Psoas muscle (tissue), 8 donors: Measurements from ENCODE around the gene EXOC2. TPM values are rescaled to one million over a fixed set of nuclear protein-coding genes. Genes with fewer than 3 reads are reported as not detected.

Source experiments
- ATAC-seq, 4 donors: fragments of 200-7000 bp; cut with Tn5 transposase; one replicate each; pipeline ENCODE4 v1.9.1; 2020; ENCODE audit warnings: moderate library complexity in 3 of 4, mild to moderate bottlenecking in 2 of 4
- DNase-seq, 2 donors: peaks; one replicate each; pipeline ENCODE4 v3.0.0-alpha.2; 2020
- H3K27ac ChIP-seq: fragments of 200-600 bp; one replicate; pipeline ENCODE4 v1.8.0; 2022
- H3K27me3 ChIP-seq, 3 donors: fragments of 200-600 bp in 1 of 3; one replicate each; pipeline versions ENCODE4 v1.6.1 to v1.8.0; 2013 to 2022; ENCODE audit warnings: low read length in 2 of 3, mild to moderate bottlenecking in 2 of 3, moderate library complexity in 1 of 3; ENCODE audit not compliant: insufficient read depth in 3 of 3
- H3K36me3 ChIP-seq, 2 donors: fragments of 200-600 bp in 1 of 2; one replicate each; pipeline versions ENCODE4 v1.6.1 to v1.8.0; 2013 to 2022; ENCODE audit warnings: low read depth in 1 of 2, mild to moderate bottlenecking in 1 of 2, moderate library complexity in 1 of 2; ENCODE audit not compliant: insufficient read depth in 1 of 2
- H3K4me1 ChIP-seq: fragments of 200-600 bp; one replicate; pipeline ENCODE4 v1.8.0; 2022
- H3K4me3 ChIP-seq: fragments of 200-600 bp; one replicate; pipeline ENCODE4 v1.8.0; 2022; ENCODE audit warnings: mild to moderate bottlenecking
- H3K9me3 ChIP-seq: fragments of 200-600 bp; one replicate; pipeline ENCODE4 v1.8.0; 2022
- CTCF ChIP-seq: fragments of 200-600 bp; IDR thresholded peaks from one replicate; pipeline ENCODE4 v1.8.0; 2022; ENCODE audit warnings: antibody characterized with exemption
- WGBS, 3 donors: extraction: QIAGEN DNeasy Blood & Tissue Kit; methylation state at CpG; one replicate each; pipeline versions ENCODE4 v1.1.6 to v1.1.7; 2013; 5-methylcytosine and 5-hydroxymethylcytosine counted together
- intact Hi-C, 2 donors: fragments of 100-400 bp; cut with DNase I; formaldehyde crosslinking; loops; one replicate each; pipeline versions ENCODE4 v1.11.0 to v1.14.2; 2022
- polyA plus RNA-seq, 3 donors: library from polyadenylated mRNA; stranded (reverse); fragments of 200-250 nt; gene quantifications; one replicate each; pipeline ENCODE4 v1.2.3, GENCODE V29; 2013
- total RNA-seq, 4 donors: library from RNA; stranded (reverse); fragmentation: NEBNext Ultra II Directional in 2 of 4; extraction: Animal tissue kit (Norgen Biotek cat#: 25700) in 2 of 4; gene quantifications; one replicate each; pipeline versions ENCODE4 v1.2.1 to v1.2.4, GENCODE V29; 2021 to 2023
- donor health status: healthy with polysubstance abuse.
- donor health status: DM: no; HTN: no; CAD: no; lungs with moderate emphysema.
- donor health status: Bipolar disorder and iron deficiency.
- donor health status: healthy.
- donor health status: DM: yes; HTN: yes; CAD: no.
- donor health status: DM: no; HTN: no; CAD: no.
- donor health status: DM: no; HTN: no; CAD: no.
- donor health status: DM: yes; HTN: yes; CAD: no.

EXOC2 gene
- total and polyA plus RNA-seq, 7 donors = 5.7 to 15.9 (median 8.0) TPM

GRCh38 chr6:656460-657252 is 36.3 kb downstream of the EXOC2 start, which contains the start of gene HUS1B:
TSS of gene HUS1B (minus strand) at chr6:657100. CDS start at chr6:656944, 156 bp downstream.
- intact Hi-C loops = no loop called here
- no peak for DNase-seq
- peaks cover 0 to 9% of the 10 kb centered on the region in 2 donors for H3K36me3 ChIP-seq
- no peak within 1 kb of the TSS for H3K4me3 ChIP-seq
- TF ChIP-seq CTCF = no peak
- no peak for ATAC-seq
- no peaks in the 10 kb centered on the region for H3K27me3 ChIP-seq
- WGBS, 3 donors = 96 to 98% (median 97%) methylated on average over 72 to 73 of the region's 73 CpGs
- no peak within 1 kb of the TSS for H3K27ac ChIP-seq
- peaks cover 26% of the 10 kb centered on the region for H3K4me1 ChIP-seq
- H3K9me3 ChIP-seq = peaks cover 10% of the 10 kb centered on the region

GRCh38 chr6:654136-654535 is 38.8 kb downstream of the EXOC2 start:
- H3K27ac ChIP-seq = no peak overlapping the region
- peaks cover 14% of the 10 kb centered on the region for H3K4me1 ChIP-seq
- no peak overlapping the region for H3K4me3 ChIP-seq
- no peak for ATAC-seq
- H3K27me3 ChIP-seq = no peaks in the 10 kb centered on the region
- 61 to 64% (median 62%) methylated on average over 4 of the region's 4 CpGs for WGBS, 3 donors
- intact Hi-C loops = no loop called here
- H3K36me3 ChIP-seq = peaks cover 0 to 9% of the 10 kb centered on the region in 2 donors
- TF ChIP-seq CTCF = no peak
- no peak for DNase-seq
- H3K9me3 ChIP-seq = peaks cover 10% of the 10 kb centered on the region

- no peaks in the 10 kb centered on the region for H3K27me3 ChIP-seq
- H3K27ac ChIP-seq = no peak overlapping the region
- ATAC-seq = no peak
- peaks cover 10% of the 10 kb centered on the region for H3K9me3 ChIP-seq
- H3K36me3 ChIP-seq = peaks cover 0 to 9% of the 10 kb centered on the region in 2 donors
- no peak for TF ChIP-seq CTCF
- no peak overlapping the region for H3K4me3 ChIP-seq
- DNase-seq = no peak
- 69 to 81% (median 74%) methylated on average over 3 of the region's 3 CpGs for WGBS, 3 donors
- H3K4me1 ChIP-seq = peaks cover 1% of the 10 kb centered on the region
- intact Hi-C loops = no loop called here
These were observed 40.1 kb downstream of the EXOC2 start for GRCh38 chr6:652865-653264.

DNA sequence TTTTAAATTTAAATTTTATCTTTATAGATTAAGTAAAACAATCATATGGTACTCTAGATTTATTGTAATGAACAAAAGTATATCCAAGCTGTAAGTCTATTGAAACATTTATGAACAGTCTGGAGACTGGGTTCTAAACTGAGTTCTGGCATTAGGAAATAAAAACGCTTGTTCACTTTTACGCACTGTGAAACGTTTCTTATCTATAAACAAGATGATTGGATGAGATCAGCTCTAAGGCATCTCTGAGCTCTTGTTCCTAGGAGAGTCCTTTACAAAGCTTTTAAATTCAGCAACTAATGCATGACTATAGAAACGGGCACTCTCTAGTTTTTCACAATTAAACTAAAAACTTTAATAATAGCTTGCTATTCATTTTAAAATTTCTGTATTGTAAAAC is 42.8 kb downstream of the EXOC2 start:
- ATAC-seq = no peak
- no peak for TF ChIP-seq CTCF
- H3K4me3 ChIP-seq = no peak overlapping the region
- no peak overlapping the region for H3K27ac ChIP-seq
- 67 to 75% (median 71%) methylated on average over 4 of the region's 4 CpGs for WGBS, 3 donors
- no peaks in the 10 kb centered on the region for H3K36me3 ChIP-seq
- peaks cover 7% of the 10 kb centered on the region for H3K9me3 ChIP-seq
- no peaks in the 10 kb centered on the region for H3K27me3 ChIP-seq
- no peaks in the 10 kb centered on the region for H3K4me1 ChIP-seq
- DNase-seq = no peak
- intact Hi-C loops = no loop called here

- Histone ChIP-seq H3K4me1 (no peaks in the 10 kb centered on the region), H3K27me3 (no peaks in the 10 kb centered on the region), H3K27ac (no peak overlapping the region), H3K36me3 (no peaks in the 10 kb centered on the region), H3K4me3 (no peak overlapping the region), H3K9me3 (no peaks in the 10 kb centered on the region)
- ATAC-seq (no peak), DNase-seq (no peak)
- TF ChIP-seq CTCF = no peak
- intact Hi-C loops = no loop called here
These were observed 50.1 kb downstream of the EXOC2 start for GRCh38 chr6:642805-643204.
